HCT116 (cell line): ENCODE data around the gene PEF1. TPM values are rescaled to one million over a fixed set of nuclear protein-coding genes. Genes with fewer than 3 reads are reported as not detected.

Experiments
- ATAC-seq: fragments of 200-7000 bp; cut with Tn5 transposase; 2 replicates; pipeline ENCODE4 v1.9.1; 2020; ENCODE audit warnings: mild to moderate bottlenecking, moderate library complexity
- BruUV-seq: library from RNA; stranded (reverse); fragments of 400-500 nt; replicated peaks from 2 replicates; lab custom pipeline; 2021; lab: Mats Ljungman, UMichigan
- CTCF ChIA-PET: fragments of 300-600 bp; sonication (Branson Sonifier 250); formaldehyde crosslinking; loops from one replicate; lab custom pipeline; 2021; ENCODE audit warnings: antibody characterized with exemption; lab: Charles Lee
- POLR2A ChIA-PET: fragments of 300-600, 350-600 bp; sonication (Branson Sonifier 250); formaldehyde crosslinking; loops from one replicate; lab custom pipeline; 2021; ENCODE audit warnings: antibody characterized with exemption; lab: Charles Lee
- RAD21 ChIA-PET, 2 experiments: fragments of 300-600 bp; sonication (Branson Sonifier 250); formaldehyde crosslinking; loops; one replicate each; lab custom pipeline; 2023; ENCODE audit warnings: low total read pairs in 2 of 2; ENCODE audit not compliant: uncharacterized antibody in 2 of 2, unreplicated experiment in 2 of 2, low non-redundant PET in 1 of 2; lab: Charles Lee
- DNase-seq: peaks from one replicate; pipeline ENCODE4 v3.0.0-alpha.2; 2010; ENCODE audit warnings: low read depth, low spot score
- H2AFZ ChIP-seq: fragments of 200-600 bp; shearing (Covaris generic), sonication (generic); 2 replicates; pipeline ENCODE4 v1.6.1; 2017; ENCODE audit warnings: low read depth, mixed run types, mixed read lengths, antibody characterized with exemption, low read length; ENCODE audit not compliant: poor library complexity, severe bottlenecking
- H3K27ac ChIP-seq: 2 replicates; pipeline ENCODE4 v1.5.1; 2012; ENCODE audit warnings: low read depth, low read length
- H3K27me3 ChIP-seq: fragments of 200-600 bp; sonication (generic); 2 replicates; pipeline ENCODE4 v1.6.1; 2016; ENCODE audit warnings: mixed run types, low read length, mixed read lengths; ENCODE audit not compliant: insufficient read depth
- H3K36me3 ChIP-seq, 2 experiments: fragments of 200-500 bp in 1 of 2; fragments of 200-600 bp in 1 of 2; sonication (Bioruptor generic) in 1 of 2; sonication (generic) in 1 of 2; 2 replicates each; pipeline versions ENCODE4 v1.5.1 to v1.6.1; 2014 to 2016; ENCODE audit warnings: low read length in 2 of 2, inconsistent platforms in 1 of 2, mixed read lengths in 1 of 2, mixed run types in 1 of 2; ENCODE audit not compliant: insufficient read depth in 2 of 2, control insufficient read depth in 1 of 2
- H3K4me1 ChIP-seq, 2 experiments: fragments of 200-600 bp in 1 of 2; sonication (generic) in 1 of 2; 2 replicates each; pipeline versions ENCODE4 v1.5.1 to v1.6.1; 2012 to 2017; ENCODE audit warnings: low read length in 2 of 2, inconsistent platforms in 1 of 2, mild to moderate bottlenecking in 1 of 2, mixed read lengths in 1 of 2, mixed run types in 1 of 2, moderate library complexity in 1 of 2; ENCODE audit not compliant: insufficient read depth in 2 of 2, control insufficient read depth in 1 of 2
- H3K4me2 ChIP-seq: fragments of 200-600 bp; sonication (generic); 2 replicates; pipeline ENCODE4 v1.6.1; 2017; ENCODE audit warnings: mixed run types, low read length, mixed read lengths
- H3K4me3 ChIP-seq, 2 experiments: fragments of 200-600 bp in 1 of 2; sonication (generic) in 1 of 2; replicated peaks in 1 of 2; 2 replicates each; pipeline ENCODE4 v1.5.1; 2011 to 2016; ENCODE audit warnings: low read length in 2 of 2, control low read depth in 1 of 2, low read depth in 1 of 2, mild to moderate bottlenecking in 1 of 2, mixed read lengths in 1 of 2, mixed run types in 1 of 2
- H3K79me2 ChIP-seq: fragments of 200-600 bp; sonication (generic); 2 replicates; pipeline ENCODE4 v1.6.1; 2017; ENCODE audit warnings: mild to moderate bottlenecking, mixed run types, low read length, moderate library complexity, mixed read lengths; ENCODE audit not compliant: insufficient read depth
- H3K9ac ChIP-seq: fragments of 200-600 bp; sonication (generic); 2 replicates; pipeline ENCODE4 v1.6.1; 2016; ENCODE audit warnings: low read length, mixed read lengths
- H3K9me2 ChIP-seq: fragments of 200-600 bp; sonication (generic), shearing (Covaris generic); 2 replicates; pipeline ENCODE4 v1.6.1; 2017; ENCODE audit warnings: mixed run types, mild to moderate bottlenecking, moderate library complexity; ENCODE audit not compliant: insufficient read depth
- H3K9me3 ChIP-seq, 2 experiments: fragments of 200-500 bp in 1 of 2; fragments of 200-600 bp in 1 of 2; sonication (Bioruptor generic) in 1 of 2; sonication (generic) in 1 of 2; 2 replicates each; pipeline ENCODE4 v1.6.1; 2014 to 2017; ENCODE audit warnings: low read length in 2 of 2, mixed read lengths in 2 of 2, inconsistent platforms in 1 of 2, low read depth in 1 of 2, mild to moderate bottlenecking in 1 of 2, mixed run types in 1 of 2, moderate library complexity in 1 of 2; ENCODE audit not compliant: control insufficient read depth in 1 of 2, insufficient read depth in 1 of 2
- H4K20me1 ChIP-seq: fragments of 200-600 bp; sonication (generic), shearing (Covaris generic); 2 replicates; pipeline ENCODE4 v1.6.1; 2017; ENCODE audit warnings: mixed run types, mild to moderate bottlenecking, moderate library complexity; ENCODE audit not compliant: insufficient read depth
- ATF3 ChIP-seq: IDR thresholded peaks from 2 replicates; pipeline ENCODE4 v1.6.1; 2012
- CTCF ChIP-seq, 3 experiments: fragments of 200-600 bp in 1 of 3; sonication (generic) in 1 of 3; IDR thresholded peaks in 2 of 3; conservative IDR thresholded peaks in 1 of 3; 2 replicates each; pipeline ENCODE4 v1.5.1; 2012 to 2017; ENCODE audit warnings: low read depth in 2 of 3, low read length in 2 of 3, antibody characterized with exemption in 1 of 3, borderline replicate concordance in 1 of 3, control low read depth in 1 of 3, mild to moderate bottlenecking in 1 of 3, mixed read lengths in 1 of 3, mixed run types in 1 of 3, moderate library complexity in 1 of 3; ENCODE audit not compliant: insufficient read depth in 1 of 3
- ELF1 ChIP-seq: IDR thresholded peaks from 2 replicates; pipeline ENCODE4 v1.6.1; 2012; ENCODE audit warnings: low read depth, borderline replicate concordance
- EZH2phosphoT487 ChIP-seq: fragments of 200-600 bp; IDR thresholded peaks from 2 replicates; pipeline ENCODE4 v1.6.1; 2018; ENCODE audit warnings: antibody characterized with exemption, borderline replicate concordance
- FOSL1 ChIP-seq: IDR thresholded peaks from 2 replicates; pipeline ENCODE4 v1.6.1; 2012; ENCODE audit warnings: low read depth
- MAX ChIP-seq: IDR thresholded peaks from 2 replicates; pipeline ENCODE4 v1.6.1; 2012
- POLR2A ChIP-seq: IDR thresholded peaks from 2 replicates; pipeline ENCODE4 v1.7.0; 2011; ENCODE audit warnings: borderline replicate concordance; ENCODE audit not compliant: insufficient read depth, insufficient read length; ENCODE audit errors: extremely low read depth
- REST ChIP-seq: IDR thresholded peaks from 2 replicates; pipeline ENCODE4 v1.6.1; 2012; ENCODE audit warnings: low read depth
- SIN3A ChIP-seq: IDR thresholded peaks from 2 replicates; pipeline ENCODE4 v1.6.1; 2012; ENCODE audit warnings: low read depth
- SRF ChIP-seq: IDR thresholded peaks from 2 replicates; pipeline ENCODE4 v1.6.1; 2012; ENCODE audit warnings: low read depth
- YY1 ChIP-seq: IDR thresholded peaks from 2 replicates; pipeline ENCODE4 v1.6.1; 2011; ENCODE audit warnings: low read length, low read depth, moderate library complexity, mild to moderate bottlenecking; ENCODE audit not compliant: insufficient replicate concordance; ENCODE audit errors: extremely low read depth
- ZBTB33 ChIP-seq: IDR thresholded peaks from 2 replicates; pipeline ENCODE4 v1.6.1; 2011; ENCODE audit warnings: mild to moderate bottlenecking, low read length, moderate library complexity; ENCODE audit not compliant: insufficient replicate concordance; ENCODE audit errors: extremely low read depth
- ZFX ChIP-seq: fragments of 450-650 bp; IDR thresholded peaks from 2 replicates; pipeline ENCODE4 v1.6.1; 2017
- intact Hi-C: fragments of 100-400 bp; cut with micrococcal nuclease; formaldehyde crosslinking; loops from 2 replicates; pipeline ENCODE4 v1.10.0; 2022
- total RNA-seq: library from RNA; stranded (reverse); gene quantifications from one replicate; pipeline ENCODE4 v1.2.1, GENCODE V29; 2021; ENCODE audit not compliant: unreplicated experiment

PEF1 gene
- total RNA-seq, 1 experiment from 2014 or later = 37.6 TPM

- Histone ChIP-seq H3K9ac (no peak overlapping the region), H4K20me1 (no peaks in the 10 kb centered on the region), H3K36me3 (no peaks in the 10 kb centered on the region), H3K4me2 (no peak overlapping the region), H3K79me2 (no peaks in the 10 kb centered on the region), H3K4me1 (no peaks in the 10 kb centered on the region), H3K9me3 (no peaks in the 10 kb centered on the region), H3K27ac (no peak overlapping the region), H3K9me2 (no peaks in the 10 kb centered on the region), H3K4me3 (no peak overlapping the region), H3K27me3 (no peaks in the 10 kb centered on the region), H2AFZ (no peak overlapping the region)
- ChIA-PET RAD21 (no interaction called here), CTCF (no interaction called here), POLR2A (no interaction called here)
- no TSS peak for BruUV-seq
- intact Hi-C loops = no loop called here
- TF ChIP-seq YY1 (no peak), ZFX (no peak), SIN3A (no peak), ELF1 (no peak), MAX (no peak), EZH2phosphoT487 (no peak), REST (no peak), FOSL1 (no peak), CTCF (IDR thresholded peaks at IDR 0.05 in 2 of 3, conservative IDR thresholded peaks at IDR 0.05 in 1 of 3; ENCODE audit: borderline replicate concordance in 1 of 3, insufficient read depth in 1 of 3, low read depth in 2 of 3, low read length in 2 of 3) (no peak), ATF3 (no peak), SRF (no peak), ZBTB33 (no peak), POLR2A (no peak)
- ATAC-seq (no peak), DNase-seq (no peak)
These were observed 12.5 kb upstream of the PEF1 start for GRCh38 chr1:31657020-31657804.
